Middle frontal gyrus (tissue), 1 donor: Measurements from ENCODE around the gene TMBIM1.
"Not testable (repeated sequence)": the region's sequence is repeated elsewhere in the genome, so short reads cannot be mapped to it uniquely, and the experiment has no call there.

Source experiments
- DNase-seq: peaks from one replicate; pipeline ENCODE4 v3.0.0-alpha.2; 2015; ENCODE audit warnings: low spot score; ENCODE audit errors: extremely low spot score

The TMBIM1 gene

DNA sequence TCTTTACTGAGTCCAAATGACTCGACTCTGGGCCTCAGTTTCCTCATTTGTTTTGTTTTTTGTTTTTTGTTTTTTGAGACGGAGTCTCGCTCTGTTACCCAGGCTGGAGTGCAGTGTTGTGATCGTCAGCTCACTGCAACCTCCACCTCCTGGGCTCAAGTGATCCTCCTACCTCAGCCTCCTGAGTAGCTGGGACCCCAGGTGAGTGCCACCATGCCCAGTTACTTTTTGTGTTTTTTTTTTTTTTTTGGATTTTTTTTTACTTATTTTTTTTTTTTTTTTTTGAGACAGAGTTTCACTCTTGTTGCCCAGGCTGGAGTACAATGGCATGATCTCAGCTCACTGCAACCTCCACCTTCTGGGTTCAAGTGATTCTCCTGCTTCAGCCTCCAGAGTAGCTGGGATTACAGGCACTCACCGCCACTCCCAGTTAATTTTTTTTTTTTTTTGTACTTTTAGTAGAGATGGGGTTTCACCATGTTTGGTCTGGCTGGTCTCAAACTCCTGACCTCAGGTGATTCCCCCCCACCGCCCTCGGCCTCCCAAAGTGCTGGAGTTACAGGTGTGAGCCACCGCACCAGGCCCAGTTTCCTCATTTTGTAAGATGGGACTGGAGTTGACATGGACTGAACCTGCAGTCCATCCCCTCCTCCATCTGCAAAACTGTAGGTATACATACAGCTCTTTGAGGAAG is 18.9 kb downstream of the TMBIM1 start:
- DNase-seq = not testable (repeated sequence)

DNA sequence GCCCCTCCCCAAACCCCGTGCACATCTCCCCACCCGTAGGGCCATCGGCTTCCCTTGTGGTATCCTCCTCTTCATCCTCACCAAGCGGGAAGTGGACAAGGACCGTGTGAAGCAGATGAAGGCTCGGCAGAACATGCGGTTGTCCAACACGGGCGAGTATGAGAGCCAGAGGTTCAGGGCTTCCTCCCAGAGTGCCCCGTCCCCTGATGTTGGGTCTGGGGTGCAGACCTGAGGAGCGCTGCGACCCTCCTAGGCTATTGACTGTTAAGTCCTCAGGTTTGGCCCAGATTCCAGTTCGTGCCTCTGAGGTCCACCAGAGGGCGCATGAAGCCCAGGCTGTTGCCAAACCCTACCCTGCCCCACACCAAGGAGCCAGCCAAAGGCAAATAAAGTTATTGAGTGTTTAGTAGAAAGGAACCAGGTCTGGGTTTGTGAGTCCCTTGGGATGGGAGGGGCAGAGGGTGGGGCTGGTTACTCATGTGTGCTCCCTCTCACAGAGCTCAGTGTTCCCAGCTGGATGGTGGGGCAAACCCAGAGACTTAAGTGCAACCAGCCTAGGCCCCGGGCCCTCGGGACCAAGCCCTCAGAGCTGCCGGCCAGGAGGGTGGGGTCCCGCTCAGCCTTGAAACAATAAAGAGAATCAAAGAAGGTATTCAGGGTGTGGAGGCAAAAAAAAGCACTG is 19.6 kb downstream of the TMBIM1 start:
- DNase-seq = peak; percentile 73

DNA sequence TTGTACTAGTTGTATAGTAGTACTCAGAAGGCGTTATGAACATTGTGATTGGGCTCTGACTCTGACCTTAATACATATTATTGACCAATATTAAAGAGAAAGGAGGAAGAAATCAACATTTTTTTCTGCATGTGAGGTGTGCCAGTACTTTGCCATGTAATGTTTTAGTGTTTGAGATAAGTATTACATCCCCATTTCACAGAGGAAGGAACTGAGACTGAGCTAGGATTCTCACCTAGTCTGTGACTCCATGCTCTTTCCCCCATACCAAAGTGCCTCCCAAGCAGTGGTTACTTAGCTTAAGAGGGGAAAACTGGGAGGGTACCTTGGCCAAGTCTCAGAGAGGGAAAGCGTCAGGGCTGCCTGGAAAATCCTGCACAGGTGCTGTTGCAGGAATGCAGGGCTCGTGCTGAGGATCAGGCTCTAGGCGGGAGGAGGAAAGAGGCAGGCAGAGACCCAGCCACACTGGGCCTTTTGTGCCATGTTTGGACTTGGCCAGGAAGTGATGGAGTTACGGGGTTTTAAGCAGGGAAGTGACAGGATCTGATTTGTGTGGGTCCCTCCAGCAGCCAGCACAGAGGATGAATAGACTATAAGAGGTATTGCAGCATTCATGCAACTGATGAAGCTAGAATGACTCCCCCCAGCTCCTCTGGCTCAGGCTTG is 20.3 kb downstream of the TMBIM1 start:
- DNase-seq = no peak

DNA sequence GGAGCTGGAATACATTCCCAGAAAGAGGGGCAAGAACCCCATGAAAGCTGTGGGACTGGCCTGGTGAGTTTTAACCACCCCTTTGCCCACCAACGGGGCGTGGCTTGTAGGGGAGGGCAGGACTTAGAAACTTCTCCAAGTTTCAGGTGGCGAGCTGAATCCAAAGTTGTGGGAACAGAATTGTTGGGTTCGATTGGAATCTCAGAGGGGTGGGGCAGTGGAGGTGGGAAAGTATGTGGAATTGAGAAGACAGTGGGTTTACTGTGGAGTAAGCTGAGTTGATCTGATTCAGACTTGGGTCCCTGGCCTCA is 20.9 kb downstream of the TMBIM1 start:
- DNase-seq = no peak

DNA sequence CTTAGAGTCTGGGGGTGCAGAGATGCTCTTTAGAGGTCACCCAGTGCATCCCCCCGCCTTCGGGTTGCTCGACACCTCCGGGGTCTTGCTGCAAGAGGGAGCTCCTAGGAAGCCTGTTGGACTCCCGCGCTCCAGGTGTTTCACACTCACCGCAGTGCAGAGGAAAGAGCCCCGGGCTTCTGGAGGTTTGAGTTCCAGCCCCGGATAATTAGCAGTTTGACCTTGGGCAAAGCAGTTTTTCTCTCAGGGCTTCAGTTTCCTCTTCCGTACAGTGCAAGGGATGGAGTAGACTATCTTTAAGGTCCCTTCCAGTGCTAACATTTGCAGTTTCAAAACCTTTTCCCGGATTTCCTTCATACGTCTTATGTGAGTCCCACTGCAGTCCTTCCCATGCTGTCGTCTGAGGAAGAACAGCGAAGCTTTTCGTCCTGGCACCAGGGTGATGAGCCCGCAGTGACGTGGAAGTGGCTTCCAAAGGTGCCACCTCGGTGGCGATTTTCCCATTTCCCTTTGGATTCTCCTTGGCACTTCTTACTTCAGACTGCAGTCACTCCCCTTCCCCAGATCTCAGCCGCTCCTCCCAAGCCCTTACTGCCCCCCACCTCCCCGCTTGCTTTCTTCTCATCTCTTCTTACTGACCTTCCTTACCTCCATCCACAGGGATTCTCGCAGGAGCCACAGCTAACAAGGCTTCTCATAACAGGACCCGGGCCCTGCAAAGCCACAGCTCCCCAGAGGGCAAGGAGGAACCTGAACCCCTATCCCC is 21.4 kb downstream of the TMBIM1 start:
- no peak for DNase-seq

DNA sequence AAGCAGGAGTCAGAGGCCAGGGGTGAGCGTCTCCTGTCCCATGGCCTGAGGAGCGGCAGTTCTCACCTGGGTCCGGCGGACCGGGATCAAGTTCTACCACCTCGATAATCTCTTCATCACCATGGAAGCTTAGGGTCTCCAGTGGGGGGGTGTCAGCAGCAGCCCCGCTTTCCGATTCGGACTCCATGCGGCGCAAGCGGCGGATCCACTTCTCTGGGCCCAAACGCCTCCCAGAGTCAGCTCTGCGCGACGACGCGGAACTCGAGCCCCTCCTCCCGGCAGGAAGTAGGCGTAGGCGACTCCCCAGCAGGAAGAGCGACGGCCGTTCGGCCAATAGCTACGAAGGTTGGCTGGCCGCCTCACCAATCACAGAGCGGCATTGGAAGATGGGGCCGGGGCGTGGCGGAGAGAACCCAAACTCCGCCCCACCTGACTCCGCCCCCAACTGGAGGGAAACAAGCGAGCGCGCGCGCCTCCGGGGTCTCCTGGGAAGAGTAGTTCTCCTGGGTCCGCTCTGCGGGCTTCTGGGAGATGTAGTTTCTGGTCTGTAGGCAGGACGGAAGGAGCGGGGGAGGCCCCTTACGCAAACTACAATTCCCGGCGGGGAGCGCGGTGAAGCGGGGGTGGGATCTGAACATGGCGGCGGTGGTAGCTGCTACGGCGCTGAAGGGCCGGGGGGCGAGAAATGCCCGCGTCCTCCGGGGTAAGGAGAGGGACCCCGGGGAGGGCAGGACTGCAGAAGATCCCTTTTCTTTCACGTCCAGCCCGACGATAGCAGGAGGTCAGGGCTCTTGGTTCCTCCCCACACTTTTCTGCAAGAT is 22.2 kb downstream of the TMBIM1 start, which contains the start of the genes AAMP and PNKD:
AAMP (minus strand) TSS at position 238 of the 821 bp plus-strand sequence; CDS start at position 187, 51 bp downstream.
PNKD (plus strand) TSS at position 620 of the 821 bp plus-strand sequence; CDS start at position 637, 17 bp downstream.
- peak; percentile 100 for DNase-seq

DNA sequence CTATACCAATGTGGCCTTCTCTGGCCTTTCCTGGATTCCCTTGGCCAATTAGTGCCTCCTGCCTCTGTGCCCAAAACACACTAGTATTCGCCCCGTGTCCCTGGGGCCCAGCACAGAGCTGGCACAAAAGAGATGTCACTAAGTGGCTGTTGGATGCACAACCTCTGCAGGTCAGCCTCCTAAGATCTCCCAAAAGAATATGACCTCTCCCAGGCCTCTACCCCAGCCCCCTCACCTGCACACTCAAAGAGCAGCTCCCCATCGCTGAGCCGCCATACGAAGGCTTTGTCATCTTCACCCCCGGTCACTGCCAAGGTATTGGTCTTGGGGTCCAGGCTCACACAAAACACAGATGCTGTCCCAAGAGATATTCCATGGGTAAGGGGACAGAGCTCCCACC is 25.0 kb downstream of the TMBIM1 start:
- no peak for DNase-seq

DNA sequence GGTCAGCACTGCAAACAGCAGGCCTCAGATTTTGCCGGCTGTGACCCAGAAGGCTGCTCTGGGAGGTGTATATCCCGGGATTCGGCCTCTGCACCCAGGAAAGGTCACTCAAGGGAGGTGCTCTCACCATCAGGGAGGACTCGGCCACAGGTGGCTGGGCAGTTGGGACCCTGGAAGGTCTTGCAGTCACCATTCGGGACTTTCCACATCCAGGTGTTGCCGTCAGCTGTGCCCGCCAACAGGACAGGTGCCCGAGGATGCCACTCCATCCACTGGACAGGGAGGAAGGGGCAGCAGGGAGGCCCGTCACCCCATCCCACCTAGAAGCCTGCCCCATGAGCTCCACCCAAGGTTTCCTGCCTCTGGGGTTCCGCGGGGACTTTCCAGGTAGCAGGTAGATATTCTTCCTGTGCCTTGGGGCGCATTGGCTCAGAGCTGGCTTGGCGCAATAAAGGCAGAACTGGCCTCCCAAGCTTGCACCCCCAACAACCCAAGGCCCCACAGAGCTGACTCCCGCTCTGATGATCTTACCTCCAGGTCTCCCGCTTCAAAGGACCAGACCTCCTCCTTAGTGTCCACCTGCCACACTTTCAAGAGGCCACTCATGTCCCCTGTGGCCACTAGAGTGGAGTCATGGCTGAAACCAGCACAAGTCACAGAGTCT is 25.9 kb downstream of the TMBIM1 start:
- DNase-seq = no peak

DNA sequence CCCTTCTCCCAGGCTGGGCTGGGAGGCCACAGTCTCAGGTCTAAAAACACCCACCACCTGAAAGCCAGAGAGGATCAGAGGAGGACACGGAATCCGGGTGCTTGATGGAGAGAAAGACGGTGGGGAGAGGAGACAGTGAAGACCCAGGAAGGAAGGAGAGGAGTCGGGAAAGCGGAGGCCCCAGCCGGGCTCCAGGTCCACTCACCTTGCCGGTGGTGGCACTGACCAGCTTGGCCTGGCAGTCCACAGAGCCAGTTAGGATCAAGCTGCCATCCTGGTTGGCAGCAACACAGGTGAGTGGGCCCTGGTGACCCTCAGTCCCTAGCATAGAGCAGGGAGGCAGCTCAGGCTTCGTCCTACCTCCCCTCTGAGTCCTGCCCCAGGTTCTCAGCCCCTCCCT is 26.7 kb downstream of the TMBIM1 start:
- DNase-seq = no peak

DNA sequence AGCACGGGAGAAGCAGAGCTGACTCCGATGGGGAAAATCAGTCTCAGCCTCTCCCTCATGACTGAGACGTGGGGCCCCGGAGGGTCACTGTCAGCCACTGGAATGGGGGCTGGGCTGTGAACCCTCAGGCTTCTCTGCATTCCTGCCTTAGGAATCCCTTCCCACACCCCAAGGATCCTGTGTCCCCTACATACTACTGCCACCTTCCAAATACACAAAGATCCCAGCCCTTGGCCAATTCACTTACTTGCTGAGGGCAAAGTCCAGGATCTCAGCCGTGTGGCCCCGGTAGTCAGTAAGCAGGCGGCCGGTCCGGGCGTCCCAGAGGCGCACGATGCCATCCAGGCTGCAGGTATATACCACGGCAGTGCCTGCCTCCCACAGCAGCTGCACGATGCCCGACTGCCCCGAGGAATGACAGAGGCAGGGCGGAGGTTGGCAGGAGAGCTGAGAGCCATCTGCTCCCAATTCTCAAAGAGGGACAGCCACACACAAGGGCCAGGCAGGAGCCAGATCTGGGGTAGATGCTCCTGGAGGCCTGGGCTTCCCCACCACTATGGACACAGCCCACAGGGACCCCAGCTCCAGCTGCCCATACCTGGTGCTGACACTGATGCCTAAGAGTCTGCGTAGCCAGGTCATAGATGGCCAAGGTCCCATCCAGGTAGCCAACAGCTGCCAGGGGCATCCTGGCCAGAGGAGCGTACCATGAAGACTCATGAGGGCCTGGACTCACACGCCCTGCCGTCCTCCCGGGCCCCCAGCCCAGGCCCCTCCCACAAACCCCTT is 27.3 kb downstream of the TMBIM1 start:
- DNase-seq = no peak

DNA sequence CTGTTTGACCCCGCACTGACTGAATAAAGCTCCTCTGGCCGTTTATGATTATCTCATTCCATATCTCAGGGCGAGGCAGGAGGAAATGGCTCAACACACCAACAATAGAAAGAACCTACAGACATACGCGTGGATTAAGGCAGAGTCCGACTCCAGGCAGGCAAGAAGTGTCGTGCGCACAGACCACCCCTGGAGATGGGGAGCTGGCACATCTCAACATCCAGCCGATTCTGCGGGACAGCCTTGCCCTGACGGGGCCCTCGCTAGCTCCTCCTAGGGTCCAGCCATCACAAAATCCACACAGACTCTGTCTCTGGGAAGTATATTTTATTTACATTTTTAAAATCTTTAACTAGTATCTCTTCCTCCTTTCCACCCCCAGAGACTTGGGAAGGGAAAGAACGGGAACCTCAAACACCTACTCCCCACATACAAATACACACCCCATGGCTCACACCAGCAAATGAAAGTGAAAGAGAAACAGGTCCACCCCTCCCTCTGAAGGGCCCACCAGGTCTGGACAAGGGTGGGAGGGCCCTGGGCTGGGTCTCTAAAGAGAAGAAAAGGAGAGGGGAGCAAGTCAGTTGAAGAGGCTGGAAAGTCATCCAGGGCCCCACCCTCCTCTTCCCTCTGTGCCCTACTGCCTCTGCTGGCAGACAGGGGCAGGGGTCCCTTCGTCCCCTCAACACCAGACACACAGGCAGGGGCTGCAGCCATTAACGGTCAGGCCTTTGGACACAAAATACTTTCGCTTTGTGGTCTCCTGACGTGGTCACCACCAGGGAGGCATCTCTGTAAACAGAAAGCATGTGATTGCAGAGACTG is 28.3 kb downstream of the TMBIM1 start:
- DNase-seq = no peak

DNA sequence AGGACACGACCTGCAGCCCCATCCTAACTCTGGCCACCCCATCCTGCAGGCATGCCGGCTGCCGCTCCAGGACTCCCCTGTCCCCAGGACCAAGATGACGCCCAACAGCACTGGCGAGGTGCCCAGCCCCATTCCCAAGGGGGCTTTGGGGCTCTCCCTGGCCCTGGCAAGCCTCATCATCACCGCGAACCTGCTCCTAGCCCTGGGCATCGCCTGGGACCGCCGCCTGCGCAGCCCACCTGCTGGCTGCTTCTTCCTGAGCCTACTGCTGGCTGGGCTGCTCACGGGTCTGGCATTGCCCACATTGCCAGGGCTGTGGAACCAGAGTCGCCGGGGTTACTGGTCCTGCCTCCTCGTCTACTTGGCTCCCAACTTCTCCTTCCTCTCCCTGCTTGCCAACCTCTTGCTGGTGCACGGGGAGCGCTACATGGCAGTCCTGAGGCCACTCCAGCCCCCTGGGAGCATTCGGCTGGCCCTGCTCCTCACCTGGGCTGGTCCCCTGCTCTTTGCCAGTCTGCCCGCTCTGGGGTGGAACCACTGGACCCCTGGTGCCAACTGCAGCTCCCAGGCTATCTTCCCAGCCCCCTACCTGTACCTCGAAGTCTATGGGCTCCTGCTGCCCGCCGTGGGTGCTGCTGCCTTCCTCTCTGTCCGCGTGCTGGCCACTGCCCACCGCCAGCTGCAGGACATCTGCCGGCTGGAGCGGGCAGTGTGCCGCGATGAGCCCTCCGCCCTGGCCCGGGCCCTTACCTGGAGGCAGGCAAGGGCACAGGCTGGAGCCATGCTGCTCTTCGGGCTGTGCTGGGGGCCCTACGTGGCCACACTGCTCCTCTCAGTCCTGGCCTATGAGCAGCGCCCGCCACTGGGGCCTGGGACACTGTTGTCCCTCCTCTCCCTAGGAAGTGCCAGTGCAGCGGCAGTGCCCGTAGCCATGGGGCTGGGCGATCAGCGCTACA is 29.4 kb downstream of the TMBIM1 start:
- no peak for DNase-seq

DNA sequence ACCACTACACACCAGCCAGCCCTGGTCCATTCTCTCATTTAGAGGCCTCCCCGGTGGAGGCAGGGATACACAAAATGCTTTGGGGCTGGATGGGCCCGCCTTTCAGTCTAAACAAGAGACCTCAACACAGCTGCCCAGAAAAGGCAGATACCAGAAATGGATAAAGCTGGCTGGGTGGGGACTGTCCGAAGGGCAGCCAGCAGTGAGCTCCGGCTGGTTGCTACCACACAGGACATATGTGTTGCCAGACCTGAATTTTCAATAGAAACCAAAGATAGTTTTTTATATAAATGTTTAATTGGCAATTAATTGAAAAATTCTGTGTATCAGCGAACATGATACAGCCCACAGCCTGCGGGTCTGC is 30.1 kb downstream of the TMBIM1 start:
- DNase-seq = no peak

DNA sequence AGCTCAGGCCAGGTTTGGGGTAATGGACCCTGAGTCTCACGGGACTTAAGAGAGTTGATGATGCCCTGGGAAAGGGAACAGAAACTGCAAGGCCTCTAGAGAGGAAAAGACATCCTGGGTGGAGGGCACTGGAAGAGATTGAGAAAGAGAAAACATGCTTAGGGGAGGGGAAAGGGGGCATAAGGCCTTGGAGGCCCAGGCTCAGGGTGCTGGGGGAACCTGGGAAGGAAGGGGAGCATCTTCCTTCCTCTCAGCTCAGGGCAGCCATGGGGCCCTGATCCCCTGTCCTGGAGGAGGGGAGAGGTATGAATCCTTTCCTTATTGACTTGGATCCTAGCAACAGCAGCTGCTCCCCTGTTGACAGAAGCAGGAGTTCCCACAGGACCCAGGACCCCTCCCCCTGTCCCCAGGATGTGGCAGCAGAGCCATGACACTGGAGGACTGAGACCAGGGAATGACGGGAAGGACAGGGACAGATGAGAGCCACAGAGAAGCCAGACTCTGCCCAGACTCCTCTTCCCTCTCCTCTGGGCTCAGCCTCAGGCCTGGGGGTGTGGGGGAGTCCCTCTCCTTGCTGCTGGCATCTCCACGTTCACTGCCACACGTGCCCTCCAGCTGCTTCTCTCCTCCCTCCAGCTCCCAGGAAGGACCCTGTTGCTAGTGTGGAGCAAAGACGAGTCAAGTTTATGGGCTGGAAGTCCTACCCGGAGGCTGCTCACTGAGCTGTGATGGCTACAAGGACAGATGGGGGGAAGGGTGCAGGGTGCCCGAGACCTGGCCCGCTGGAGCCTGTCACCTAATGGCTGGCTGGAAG is 30.7 kb downstream of the TMBIM1 start:
- no peak for DNase-seq

DNA sequence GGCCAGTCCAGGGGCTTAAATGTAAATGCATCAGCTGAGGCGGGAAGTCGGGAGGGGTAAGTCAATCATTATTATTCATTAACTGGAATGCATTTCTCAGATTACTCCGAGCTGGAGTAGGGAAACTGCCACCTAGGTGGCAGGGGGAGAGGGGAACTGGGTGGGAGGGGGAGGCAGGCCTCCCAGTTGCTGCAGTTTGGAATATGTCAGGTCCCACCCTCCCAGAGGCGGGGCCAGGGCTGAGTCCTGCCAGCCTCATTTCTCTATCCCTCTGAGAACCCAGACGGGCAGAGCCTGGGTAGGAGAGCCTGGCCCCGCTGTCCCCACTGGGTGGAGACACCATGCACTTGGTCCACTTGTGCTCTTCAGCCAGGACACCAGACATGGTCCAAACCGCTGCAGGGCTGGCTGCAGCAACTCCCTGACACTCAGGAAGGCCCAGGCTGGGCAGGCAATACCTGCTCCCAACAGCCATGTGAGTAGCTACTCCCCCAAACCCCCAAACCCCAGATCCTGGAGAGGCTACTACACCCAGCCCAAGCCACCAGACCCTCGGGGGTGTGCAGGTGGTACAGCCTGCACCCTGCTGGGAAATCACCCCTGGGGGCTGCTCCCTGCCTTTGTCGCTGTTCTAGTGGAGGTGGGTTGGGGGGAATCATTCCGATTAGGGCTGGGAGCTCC is 31.4 kb downstream of the TMBIM1 start, which contains the start of gene GPBAR1:
GPBAR1 (plus strand) TSS at position 274 of the 681 bp plus-strand sequence. CDS start 1,710 bp downstream, outside the sequence.
- DNase-seq = no peak

DNA sequence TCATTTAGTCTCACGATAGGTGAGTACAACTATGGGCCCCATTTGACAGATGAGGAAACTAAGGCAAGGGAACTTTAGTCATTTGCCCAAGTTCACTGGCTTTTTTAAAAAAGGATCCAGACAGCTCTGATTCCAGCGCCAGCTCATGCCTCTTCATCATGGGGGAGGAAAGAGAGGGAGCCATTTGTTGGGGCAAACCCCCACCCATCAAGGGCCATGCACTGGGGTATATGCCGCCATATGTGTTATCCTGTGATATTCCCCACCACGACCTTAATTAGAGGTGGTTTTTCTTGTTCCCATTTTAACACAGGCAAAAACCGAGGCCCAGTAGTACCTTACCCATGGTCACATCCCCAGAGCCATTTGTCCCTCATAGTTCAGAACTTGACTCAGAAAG is 32.1 kb downstream of the TMBIM1 start:
- DNase-seq = no peak
